Raji (cell line): ENCODE measurements around the gene ITSN2.

ENCODE experiments used
- POLR2A ChIP-seq: IDR thresholded peaks from 2 replicates; pipeline ENCODE4 v1.6.1; 2011; ENCODE audit warnings: low read depth, low read length, control low read depth; ENCODE audit not compliant: insufficient read depth

ITSN2 gene

GRCh38 chr2:24374301-24374700 is 14.0 kb upstream of the ITSN2 start:
- no peak for TF ChIP-seq POLR2A

GRCh38 chr2:24372033-24372432 is 11.7 kb upstream of the ITSN2 start:
- TF ChIP-seq POLR2A, result no peak

GRCh38 chr2:24365826-24366225 is 5.5 kb upstream of the ITSN2 start:
- no peak for TF ChIP-seq POLR2A

- 0 out of 2 replicates have a peak, but pooled peaks have one; percentile 18 for TF ChIP-seq POLR2A
Observed at GRCh38 chr2:24365051-24365450, 4.7 kb upstream of the ITSN2 start.

- TF ChIP-seq POLR2A, result no peak
Observed at GRCh38 chr2:24363301-24363700, 3.0 kb upstream of the ITSN2 start.

- no peak for TF ChIP-seq POLR2A
Observed at GRCh38 chr2:24362253-24362652, 1.9 kb upstream of the ITSN2 start.

GRCh38 chr2:24360963-24361330 is 611 bp upstream of the ITSN2 start:
- TF ChIP-seq POLR2A, result no peak

- TF ChIP-seq POLR2A, result no peak
Observed at GRCh38 chr2:24359129-24360049, 947 bp downstream of the ITSN2 start.

- no peak for TF ChIP-seq POLR2A
Observed at GRCh38 chr2:24354957-24355356, 5.4 kb downstream of the ITSN2 start.

- no peak for TF ChIP-seq POLR2A
Observed at GRCh38 chr2:24354395-24354794, 5.9 kb downstream of the ITSN2 start.

- TF ChIP-seq POLR2A, result no peak
Observed at GRCh38 chr2:24353973-24354372, 6.4 kb downstream of the ITSN2 start.

- TF ChIP-seq POLR2A, result no peak
Observed at GRCh38 chr2:24353364-24353763, 7.0 kb downstream of the ITSN2 start.

- no peak for TF ChIP-seq POLR2A
Observed at GRCh38 chr2:24352664-24353063, 7.7 kb downstream of the ITSN2 start.

GRCh38 chr2:24351981-24352380 is 8.4 kb downstream of the ITSN2 start:
- TF ChIP-seq POLR2A, result no peak

- no peak for TF ChIP-seq POLR2A
Observed at GRCh38 chr2:24351627-24351938, 8.8 kb downstream of the ITSN2 start.

GRCh38 chr2:24350826-24351626 is 9.3 kb downstream of the ITSN2 start:
- TF ChIP-seq POLR2A, result no peak

- TF ChIP-seq POLR2A, result no peak
Observed at GRCh38 chr2:24349097-24349496, 11.2 kb downstream of the ITSN2 start.

- TF ChIP-seq POLR2A, result no peak
Observed at GRCh38 chr2:24345937-24346336, 14.4 kb downstream of the ITSN2 start.
